ENCODE results near the gene UNK. TPM values are rescaled to one million over a fixed set of nuclear protein-coding genes. Genes with fewer than 3 reads are reported as not detected.

UNK gene
- total and polyA plus RNA-seq, 2 of the 13 experiments (the other 11 are each of a cell fraction or from before 2014, with no cell fraction given): 31.6 to 33.0 TPM

- TF ChIP-seq RARA (CRISPR knock-in tag; IDR thresholded peaks at IDR 0.05): peak; percentile 95
- peak; percentile 97 for TF ChIP-seq BORCS8-MEF2B (CRISPR knock-in tag; IDR thresholded peaks at IDR 0.05)
- no peak; the same call in 1 of the 2 replicates for TF ChIP-seq NFATC3 (CRISPR knock-in tag; IDR thresholded peaks at IDR 0.05)
- TF ChIP-seq SIX1 (CRISPR knock-in tag; IDR thresholded peaks at IDR 0.05; ENCODE audit: borderline replicate concordance): peak; percentile 45
- TF ChIP-seq RNF219 (CRISPR knock-in tag; IDR thresholded peaks at IDR 0.05): peak; percentile 95
- TF ChIP-seq HINFP (CRISPR knock-in tag; IDR thresholded peaks at IDR 0.05; ENCODE audit: low read depth): peak; percentile 75; the same call in 1 of the 2 replicates
- TF ChIP-seq ZHX2 (IDR thresholded peaks at IDR 0.05; ENCODE audit: low read depth): no peak; the same call in 1 of the 2 replicates
- no peak for TF ChIP-seq ZHX2 (CRISPR knock-in tag; IDR thresholded peaks at IDR 0.05; ENCODE audit: borderline replicate concordance)
- peak; percentile 89; the same call in 1 of the 2 replicates for TF ChIP-seq ZNF704 (CRISPR knock-in tag; IDR thresholded peaks at IDR 0.05; ENCODE audit: borderline replicate concordance)
- TF ChIP-seq ZNF784 (CRISPR knock-in tag; IDR thresholded peaks at IDR 0.05; ENCODE audit: borderline replicate concordance): no peak
- no peak for TF ChIP-seq ZMYM3 (CRISPR knock-in tag; IDR thresholded peaks at IDR 0.05)
Observed at GRCh38 chr17:75846692-75847613, 62.3 kb downstream of the UNK start (continued).

Measured in HepG2 (cell line).